Measurements from ENCODE around the gene PHC3.

Gene PHC3

GRCh38 chr3:170109579-170110293 lies 71.8 kb downstream of the PHC3 start:
- H3K4me3 ChIP-seq (ENCODE audit: low read depth, low read length): no peak overlapping the region
- no peak for TF ChIP-seq CTCF (IDR thresholded peaks at IDR 0.05; ENCODE audit: insufficient read depth, low read depth, low read length, missing control alignments)
- DNase-seq (ENCODE audit: low read depth): no peak

- no peak for TF ChIP-seq CTCF (IDR thresholded peaks at IDR 0.05; ENCODE audit: insufficient read depth, low read depth, low read length, missing control alignments)
- H3K4me3 ChIP-seq (ENCODE audit: low read depth, low read length): no peak overlapping the region
- DNase-seq (ENCODE audit: low read depth): no peak
Observed at GRCh38 chr3:170108955-170109354, 72.6 kb downstream of the PHC3 start.

GRCh38 chr3:170107941-170108340 lies 73.6 kb downstream of the PHC3 start:
- TF ChIP-seq CTCF (IDR thresholded peaks at IDR 0.05; ENCODE audit: insufficient read depth, low read depth, low read length, missing control alignments): no peak
- H3K4me3 ChIP-seq (ENCODE audit: low read depth, low read length): no peak overlapping the region
- no peak for DNase-seq (ENCODE audit: low read depth)

- no peak for DNase-seq (ENCODE audit: low read depth)
- H3K4me3 ChIP-seq (ENCODE audit: low read depth, low read length): no peak overlapping the region
- no peak for TF ChIP-seq CTCF (IDR thresholded peaks at IDR 0.05; ENCODE audit: insufficient read depth, low read depth, low read length, missing control alignments)
Observed at GRCh38 chr3:170102431-170102830, 79.1 kb downstream of the PHC3 start.

- no peak for DNase-seq (ENCODE audit: low read depth)
- TF ChIP-seq CTCF (IDR thresholded peaks at IDR 0.05; ENCODE audit: insufficient read depth, low read depth, low read length, missing control alignments): no peak
- no peak overlapping the region for H3K4me3 ChIP-seq (ENCODE audit: low read depth, low read length)
Observed at GRCh38 chr3:170100944-170101343, 80.6 kb downstream of the PHC3 start.

GRCh38 chr3:170098753-170099152 lies 82.8 kb downstream of the PHC3 start:
- TF ChIP-seq CTCF (IDR thresholded peaks at IDR 0.05; ENCODE audit: insufficient read depth, low read depth, low read length, missing control alignments): no peak
- H3K4me3 ChIP-seq (ENCODE audit: low read depth, low read length): no peak overlapping the region
- no peak for DNase-seq (ENCODE audit: low read depth)

- no peak overlapping the region for H3K4me3 ChIP-seq (ENCODE audit: low read depth, low read length)
- DNase-seq (ENCODE audit: low read depth): peak; percentile 48
- no peak for TF ChIP-seq CTCF (IDR thresholded peaks at IDR 0.05; ENCODE audit: insufficient read depth, low read depth, low read length, missing control alignments)
Observed at GRCh38 chr3:170096342-170096741, 85.2 kb downstream of the PHC3 start.
